ENCODE measurements around the gene TACO1. TPM values are rescaled to one million over a fixed set of nuclear protein-coding genes. Genes with fewer than 3 reads are reported as not detected.

TACO1 gene
- total and polyA plus RNA-seq, 2 of the 8 experiments (the other 6 are each of a cell fraction or from before 2014, with no cell fraction given), result 19.1 to 23.6 TPM

- Histone ChIP-seq H3K23me2 (ENCODE audit: low read depth, low read length) (peaks cover 6% of the 10 kb centered on the region), H2AFZ (ENCODE audit: low read length) (no peak overlapping the region), H4K91ac (replicated peaks; ENCODE audit: insufficient read length, low read length) (no peak overlapping the region), H3K9ac (replicated peaks in 1 of 4; ENCODE audit: extremely low read depth in 1 of 4, low read depth in 3 of 4, low read length in 3 of 4) (no peak overlapping the region), H3K27ac (ENCODE audit: low read depth, low read length) (no peak overlapping the region), H3K23ac (ENCODE audit: insufficient read length) (no peak overlapping the region), H3K14ac (ENCODE audit: insufficient read length) (no peak overlapping the region), H3K27me3 (replicated peaks in 1 of 4; ENCODE audit: control insufficient read depth in 3 of 4, extremely low read depth in 1 of 4, insufficient read depth in 3 of 4, low read length in 3 of 4) (no peaks in the 10 kb centered on the region), H3K4ac (replicated peaks; ENCODE audit: insufficient read length, low read depth, low read length) (no peak overlapping the region), H2BK20ac (ENCODE audit: low read length) (no peak overlapping the region), H3K36me3 (ENCODE audit: control insufficient read depth in 2 of 4, insufficient read depth in 4 of 4, low read length in 3 of 4) (no peaks in the 10 kb centered on the region), H3K18ac (ENCODE audit: extremely low read depth, low read length) (no peak overlapping the region), H3K4me3 (ENCODE audit: extremely low read depth in 1 of 4, insufficient read depth in 2 of 4, low read depth in 3 of 4, low read length in 4 of 4) (no peak overlapping the region), H4K20me1 (replicated peaks in 1 of 2; ENCODE audit: control insufficient read depth in 1 of 2, insufficient read depth in 2 of 2, low read length in 2 of 2) (peaks cover 0 to 8% of the 10 kb centered on the region in 2 experiments), H3K79me1 (ENCODE audit: low read depth, low read length) (peaks cover 3% of the 10 kb centered on the region; the same call in 1 of the 2 replicates), H3K9me3 (ENCODE audit: insufficient read depth in 2 of 2, low read depth in 1 of 2, low read length in 1 of 2) (no peaks in the 10 kb centered on the region), H4K8ac (ENCODE audit: extremely low read depth, insufficient read depth, low read length) (no peak overlapping the region), H3K56ac (replicated peaks; ENCODE audit: insufficient read length, low read depth, low read length) (no peak overlapping the region), H3K4me2 (ENCODE audit: insufficient read depth in 1 of 2, low read depth in 2 of 2, low read length in 2 of 2) (no peak overlapping the region; a peak in 1 of 4 replicates), H2BK120ac (replicated peaks; ENCODE audit: low read depth, low read length) (no peak overlapping the region), H2BK5ac (ENCODE audit: low read depth, low read length) (no peak overlapping the region), H2BK12ac (ENCODE audit: low read depth, low read length) (no peak overlapping the region), H4K5ac (ENCODE audit: insufficient read length, low read depth, low read length) (no peak overlapping the region), H3K4me1 (replicated peaks in 1 of 4; ENCODE audit: control insufficient read depth in 3 of 4, insufficient read depth in 4 of 4, low read length in 3 of 4) (peaks cover 2 to 5% (median 3%) of the 10 kb centered on the region in 4 experiments; a peak in 3 of 7 replicates), H2AK5ac (ENCODE audit: low read depth, low read length) (no peak overlapping the region), H3K79me2 (ENCODE audit: control insufficient read depth in 1 of 2, insufficient read depth in 2 of 2, low read length in 2 of 2) (peaks cover 5 to 35% of the 10 kb centered on the region in 2 experiments), H2BK15ac (ENCODE audit: low read length) (no peak overlapping the region)
- ChIA-PET POLR2A (ENCODE audit: partially characterized antibody) (interaction anchor here (0.5 to 1.3 kb wide), 3 partner anchors 23 to 118 kb away, joined by 3 to 4 read pairs (median 4); partner anchors contain the start of gene TACO1), CTCF (ENCODE audit: partially characterized antibody) (interaction anchor here (0.7 to 1.9 kb wide), 3 partner anchors 18 to 816 kb away, joined by 3 to 6 read pairs (median 3); no protein-coding TSS in a partner anchor)
- no peak for FAIRE-seq
- 71% methylated on average over 1 of the region's 1 CpG; no CpG with 5 or more reads in 1 of the 2 experiments for WGBS, 2 experiments (ENCODE audit: extremely low coverage in 1 of 2, insufficient coverage in 1 of 2, insufficient read length in 1 of 2, insufficient replicate concordance in 2 of 2, low coverage in 1 of 2, low lambda C conversion rate in 2 of 2, missing lambda C conversion rate in 1 of 2)
- no peak for DNase-seq (ENCODE audit: low read depth in 1 of 2, low spot score in 2 of 2)
- TF ChIP-seq TEAD4 (IDR thresholded peaks at IDR 0.05; ENCODE audit: low read depth, low read length) (no peak), TAF1 (IDR thresholded peaks at IDR 0.05; ENCODE audit: low read depth, low read length) (no peak), POLR2AphosphoS5 (IDR thresholded peaks at IDR 0.05; ENCODE audit: low read depth, low read length) (no peak), PHF8 (conservative IDR thresholded peaks at IDR 0.05; ENCODE audit: low read depth, low read length) (no peak)
These were observed 23.8 kb downstream of the TACO1 start for GRCh38 chr17:63624531-63624880.
